K562 (cell line): ENCODE results near the gene PRR19. TPM values are rescaled to one million over a fixed set of nuclear protein-coding genes. Genes with fewer than 3 reads are reported as not detected.

Experiments used
- DPF2 ChIP-seq: fragments of 450-650 bp; IDR thresholded peaks from 2 replicates; pipeline ENCODE4 v1.6.1; 2016
- EWSR1 ChIP-seq: fragments of 450-650 bp; IDR thresholded peaks from 2 replicates; pipeline ENCODE4 v1.6.1; 2018; ENCODE audit warnings: borderline replicate concordance, mild to moderate bottlenecking, low read depth, moderate library complexity; ENCODE audit not compliant: partially characterized antibody
- FOXJ3 ChIP-seq: sonication (generic); formaldehyde crosslinking; IDR thresholded peaks from 2 replicates; pipeline ENCODE4 v1.4.0; 2020; ENCODE audit warnings: mild to moderate bottlenecking, missing genetic modification reagents
- HNRNPK ChIP-seq: fragments of 200-400 bp; formaldehyde crosslinking; IDR thresholded peaks from one replicate; pipeline ENCODE4 v1.6.1; 2018; ENCODE audit warnings: mild to moderate bottlenecking, low read depth, low read length; ENCODE audit not compliant: poor library complexity, severe bottlenecking
- KAT7 ChIP-seq: sonication (generic); formaldehyde crosslinking; IDR thresholded peaks from 2 replicates; pipeline ENCODE4 v1.8.0; 2022; ENCODE audit warnings: missing genetic modification reagents, mild to moderate bottlenecking, borderline replicate concordance
- PTRF ChIP-seq: fragments of 450-650 bp; IDR thresholded peaks from 2 replicates; pipeline ENCODE4 v1.6.1; 2016; ENCODE audit warnings: mild to moderate bottlenecking, missing genetic modification characterization, missing compliant biosample characterization
- RUNX1 ChIP-seq: sonication (generic); IDR thresholded peaks from 2 replicates; pipeline ENCODE4 v1.6.1; 2016; ENCODE audit warnings: antibody characterized with exemption, low read depth
- SMARCC2 ChIP-seq: fragments of 450-650 bp; IDR thresholded peaks from 2 replicates; pipeline ENCODE4 v1.6.1; 2017; ENCODE audit warnings: antibody characterized with exemption, moderate library complexity, mild to moderate bottlenecking, low read depth
- SNRNP70 ChIP-seq: fragments of 200-400 bp; formaldehyde crosslinking; optimal IDR thresholded peaks from 2 replicates; pipeline ENCODE3; 2017; ENCODE audit warnings: low read depth, low read length
- polyA plus RNA-seq, 8 experiments: library from polyadenylated mRNA; depleted of rRNA in 4 of 8; stranded (reverse) in 5 of 8; unstranded in 3 of 8; fragments of >200 nt; fragmentation: Nextera tagmentation in 2 of 8; fragmentation: Illumina TruSeq in 1 of 8; extraction: Ambion mirVana in 2 of 8; extraction: Trizol in 1 of 8; gene quantifications; 2 replicates each; pipeline versions ENCODE4 v1.2.1 to v1.2.3, GENCODE V29; 2011 to 2014; ENCODE audit warnings: inconsistent platforms in 1 of 8, missing spikeins in 1 of 8
- total RNA-seq, 7 experiments: library from RNA; depleted of rRNA in 6 of 7; stranded (reverse); fragments of >200 nt in 6 of 7; fragmentation: Illumina TruSeq in 2 of 7; extraction: Trizol in 2 of 7; gene quantifications; 2 replicates each; pipeline versions ENCODE4 v1.2.1 to v1.2.3, GENCODE V29; 2011 to 2021; ENCODE audit warnings: low replicate concordance in 1 of 7
- TF ChIP-seq, protein P1 (sequence below): fragments of 250-450 bp; sonication (Bioruptor Pico); IDR thresholded peaks from 2 replicates; pipeline ENCODE4 v1.4.0; 2020
- TF ChIP-seq, protein P2 (sequence below), 3 experiments: IDR thresholded peaks in 2 of 3; conservative IDR thresholded peaks in 1 of 3; 2 replicates each; pipeline ENCODE4 v1.5.1; 2011 to 2012; ENCODE audit warnings: low read length in 3 of 3, mild to moderate bottlenecking in 3 of 3, control low read depth in 2 of 3, improper control_type of control experiment in 1 of 3, inconsistent platforms in 1 of 3, low read depth in 1 of 3, mixed read lengths in 1 of 3, moderate library complexity in 1 of 3; ENCODE audit not compliant: insufficient read depth in 2 of 3
- TF ChIP-seq, protein P3 (sequence below): sonication (generic); formaldehyde crosslinking; IDR thresholded peaks from 2 replicates; pipeline ENCODE4 v1.8.0; 2022; ENCODE audit warnings: mild to moderate bottlenecking, missing genetic modification reagents
- TF ChIP-seq, protein P4 (sequence below): fragments of 250-450 bp; sonication (Bioruptor Pico); IDR thresholded peaks from 2 replicates; pipeline ENCODE4 v1.8.0; 2022; ENCODE audit warnings: inconsistent platforms, mild to moderate bottlenecking, moderate library complexity, borderline replicate concordance
- TF ChIP-seq, protein P5 (sequence below): sonication (generic); formaldehyde crosslinking; IDR thresholded peaks from 2 replicates; pipeline ENCODE4 v1.8.0; 2022; ENCODE audit warnings: mild to moderate bottlenecking, low read depth, missing genetic modification reagents

PRR19 gene
- total and polyA plus RNA-seq, 9 of the 15 experiments (the other 6 are each of a cell fraction or from before 2014, with no cell fraction given) = 0.10 to 1.6 (median 0.54) TPM

DNA sequence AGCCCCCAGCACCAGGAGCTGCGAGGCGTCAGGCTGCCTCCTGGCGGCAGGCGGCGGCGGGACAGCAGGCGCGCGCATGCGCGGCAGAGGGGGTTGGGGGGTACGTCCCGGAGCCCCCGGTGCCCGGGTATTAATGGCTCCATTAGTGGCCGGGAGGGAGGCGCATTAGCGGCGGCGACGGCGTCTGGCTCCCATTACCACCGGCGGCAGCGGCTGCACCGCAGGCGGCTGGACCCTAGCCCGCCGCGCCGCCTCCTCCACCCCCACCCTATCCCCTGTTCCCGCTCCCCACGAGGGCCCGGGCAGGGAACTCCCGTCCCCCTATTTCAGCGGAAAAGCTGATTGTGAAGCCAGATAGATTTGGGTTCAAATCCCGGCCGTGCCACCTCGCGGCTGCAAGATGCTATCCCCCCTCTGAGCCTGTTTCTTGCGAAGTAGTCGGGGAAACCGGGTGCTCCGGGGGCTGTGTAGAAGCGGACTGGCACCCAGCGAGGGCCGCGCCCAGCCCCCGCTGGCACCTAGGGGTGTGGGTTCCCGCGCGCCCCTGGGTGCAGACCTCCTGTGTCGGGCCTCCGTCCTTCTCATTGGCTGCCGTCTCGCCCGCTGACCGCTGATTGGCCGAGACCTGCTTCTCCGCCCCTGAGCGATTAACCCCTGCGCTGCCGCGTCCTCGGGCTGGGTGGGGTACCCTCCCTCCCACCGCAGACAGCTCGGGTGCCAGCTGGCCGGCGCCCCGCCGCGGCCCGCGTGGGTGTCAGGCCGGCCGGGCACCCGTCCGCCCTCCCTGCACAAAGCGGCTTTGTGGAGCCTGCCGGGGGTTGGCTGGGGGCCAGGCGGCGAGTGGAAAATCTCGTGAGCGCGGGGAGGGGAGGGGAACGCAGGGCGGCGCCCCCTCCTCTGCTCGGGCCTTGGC is 21.8 kb upstream of the PRR19 start (continued):
- TF ChIP-seq, protein P1, sequence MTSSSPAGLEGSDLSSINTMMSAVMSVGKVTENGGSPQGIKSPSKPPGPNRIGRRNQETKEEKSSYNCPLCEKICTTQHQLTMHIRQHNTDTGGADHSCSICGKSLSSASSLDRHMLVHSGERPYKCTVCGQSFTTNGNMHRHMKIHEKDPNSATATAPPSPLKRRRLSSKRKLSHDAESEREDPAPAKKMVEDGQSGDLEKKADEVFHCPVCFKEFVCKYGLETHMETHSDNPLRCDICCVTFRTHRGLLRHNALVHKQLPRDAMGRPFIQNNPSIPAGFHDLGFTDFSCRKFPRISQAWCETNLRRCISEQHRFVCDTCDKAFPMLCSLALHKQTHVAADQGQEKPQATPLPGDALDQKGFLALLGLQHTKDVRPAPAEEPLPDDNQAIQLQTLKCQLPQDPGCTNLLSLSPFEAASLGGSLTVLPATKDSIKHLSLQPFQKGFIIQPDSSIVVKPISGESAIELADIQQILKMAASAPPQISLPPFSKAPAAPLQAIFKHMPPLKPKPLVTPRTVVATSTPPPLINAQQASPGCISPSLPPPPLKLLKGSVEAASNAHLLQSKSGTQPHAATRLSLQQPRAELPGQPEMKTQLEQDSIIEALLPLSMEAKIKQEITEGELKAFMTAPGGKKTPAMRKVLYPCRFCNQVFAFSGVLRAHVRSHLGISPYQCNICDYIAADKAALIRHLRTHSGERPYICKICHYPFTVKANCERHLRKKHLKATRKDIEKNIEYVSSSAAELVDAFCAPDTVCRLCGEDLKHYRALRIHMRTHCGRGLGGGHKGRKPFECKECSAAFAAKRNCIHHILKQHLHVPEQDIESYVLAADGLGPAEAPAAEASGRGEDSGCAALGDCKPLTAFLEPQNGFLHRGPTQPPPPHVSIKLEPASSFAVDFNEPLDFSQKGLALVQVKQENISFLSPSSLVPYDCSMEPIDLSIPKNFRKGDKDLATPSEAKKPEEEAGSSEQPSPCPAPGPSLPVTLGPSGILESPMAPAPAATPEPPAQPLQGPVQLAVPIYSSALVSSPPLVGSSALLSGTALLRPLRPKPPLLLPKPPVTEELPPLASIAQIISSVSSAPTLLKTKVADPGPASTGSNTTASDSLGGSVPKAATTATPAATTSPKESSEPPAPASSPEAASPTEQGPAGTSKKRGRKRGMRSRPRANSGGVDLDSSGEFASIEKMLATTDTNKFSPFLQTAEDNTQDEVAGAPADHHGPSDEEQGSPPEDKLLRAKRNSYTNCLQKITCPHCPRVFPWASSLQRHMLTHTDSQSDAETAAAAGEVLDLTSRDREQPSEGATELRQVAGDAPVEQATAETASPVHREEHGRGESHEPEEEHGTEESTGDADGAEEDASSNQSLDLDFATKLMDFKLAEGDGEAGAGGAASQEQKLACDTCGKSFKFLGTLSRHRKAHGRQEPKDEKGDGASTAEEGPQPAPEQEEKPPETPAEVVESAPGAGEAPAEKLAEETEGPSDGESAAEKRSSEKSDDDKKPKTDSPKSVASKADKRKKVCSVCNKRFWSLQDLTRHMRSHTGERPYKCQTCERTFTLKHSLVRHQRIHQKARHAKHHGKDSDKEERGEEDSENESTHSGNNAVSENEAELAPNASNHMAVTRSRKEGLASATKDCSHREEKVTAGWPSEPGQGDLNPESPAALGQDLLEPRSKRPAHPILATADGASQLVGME (CRISPR knock-in tag) = no peak
- TF ChIP-seq, protein P2, sequence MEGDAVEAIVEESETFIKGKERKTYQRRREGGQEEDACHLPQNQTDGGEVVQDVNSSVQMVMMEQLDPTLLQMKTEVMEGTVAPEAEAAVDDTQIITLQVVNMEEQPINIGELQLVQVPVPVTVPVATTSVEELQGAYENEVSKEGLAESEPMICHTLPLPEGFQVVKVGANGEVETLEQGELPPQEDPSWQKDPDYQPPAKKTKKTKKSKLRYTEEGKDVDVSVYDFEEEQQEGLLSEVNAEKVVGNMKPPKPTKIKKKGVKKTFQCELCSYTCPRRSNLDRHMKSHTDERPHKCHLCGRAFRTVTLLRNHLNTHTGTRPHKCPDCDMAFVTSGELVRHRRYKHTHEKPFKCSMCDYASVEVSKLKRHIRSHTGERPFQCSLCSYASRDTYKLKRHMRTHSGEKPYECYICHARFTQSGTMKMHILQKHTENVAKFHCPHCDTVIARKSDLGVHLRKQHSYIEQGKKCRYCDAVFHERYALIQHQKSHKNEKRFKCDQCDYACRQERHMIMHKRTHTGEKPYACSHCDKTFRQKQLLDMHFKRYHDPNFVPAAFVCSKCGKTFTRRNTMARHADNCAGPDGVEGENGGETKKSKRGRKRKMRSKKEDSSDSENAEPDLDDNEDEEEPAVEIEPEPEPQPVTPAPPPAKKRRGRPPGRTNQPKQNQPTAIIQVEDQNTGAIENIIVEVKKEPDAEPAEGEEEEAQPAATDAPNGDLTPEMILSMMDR (IDR thresholded peaks at IDR 0.05 in 2 of 3, conservative IDR thresholded peaks at IDR 0.05 in 1 of 3; ENCODE audit: insufficient read depth in 2 of 3, low read depth in 1 of 3, low read length in 3 of 3) = peak; percentile 91 to 92 (median 91)
- no peak for TF ChIP-seq SMARCC2
- no peak for TF ChIP-seq SNRNP70
- no peak for TF ChIP-seq DPF2
- no peak for TF ChIP-seq PTRF (tag)
- TF ChIP-seq RUNX1 = no peak
- TF ChIP-seq HNRNPK = peak; percentile 95
- TF ChIP-seq KAT7 (CRISPR knock-in tag) = peak; percentile 93
- TF ChIP-seq, protein P3, sequence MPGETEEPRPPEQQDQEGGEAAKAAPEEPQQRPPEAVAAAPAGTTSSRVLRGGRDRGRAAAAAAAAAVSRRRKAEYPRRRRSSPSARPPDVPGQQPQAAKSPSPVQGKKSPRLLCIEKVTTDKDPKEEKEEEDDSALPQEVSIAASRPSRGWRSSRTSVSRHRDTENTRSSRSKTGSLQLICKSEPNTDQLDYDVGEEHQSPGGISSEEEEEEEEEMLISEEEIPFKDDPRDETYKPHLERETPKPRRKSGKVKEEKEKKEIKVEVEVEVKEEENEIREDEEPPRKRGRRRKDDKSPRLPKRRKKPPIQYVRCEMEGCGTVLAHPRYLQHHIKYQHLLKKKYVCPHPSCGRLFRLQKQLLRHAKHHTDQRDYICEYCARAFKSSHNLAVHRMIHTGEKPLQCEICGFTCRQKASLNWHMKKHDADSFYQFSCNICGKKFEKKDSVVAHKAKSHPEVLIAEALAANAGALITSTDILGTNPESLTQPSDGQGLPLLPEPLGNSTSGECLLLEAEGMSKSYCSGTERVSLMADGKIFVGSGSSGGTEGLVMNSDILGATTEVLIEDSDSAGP (CRISPR knock-in tag) = no peak
- no peak for TF ChIP-seq EWSR1
- TF ChIP-seq FOXJ3 (CRISPR knock-in tag) = no peak
- TF ChIP-seq, protein P4, sequence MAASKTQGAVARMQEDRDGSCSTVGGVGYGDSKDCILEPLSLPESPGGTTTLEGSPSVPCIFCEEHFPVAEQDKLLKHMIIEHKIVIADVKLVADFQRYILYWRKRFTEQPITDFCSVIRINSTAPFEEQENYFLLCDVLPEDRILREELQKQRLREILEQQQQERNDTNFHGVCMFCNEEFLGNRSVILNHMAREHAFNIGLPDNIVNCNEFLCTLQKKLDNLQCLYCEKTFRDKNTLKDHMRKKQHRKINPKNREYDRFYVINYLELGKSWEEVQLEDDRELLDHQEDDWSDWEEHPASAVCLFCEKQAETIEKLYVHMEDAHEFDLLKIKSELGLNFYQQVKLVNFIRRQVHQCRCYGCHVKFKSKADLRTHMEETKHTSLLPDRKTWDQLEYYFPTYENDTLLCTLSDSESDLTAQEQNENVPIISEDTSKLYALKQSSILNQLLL = no peak
- TF ChIP-seq, protein P5, sequence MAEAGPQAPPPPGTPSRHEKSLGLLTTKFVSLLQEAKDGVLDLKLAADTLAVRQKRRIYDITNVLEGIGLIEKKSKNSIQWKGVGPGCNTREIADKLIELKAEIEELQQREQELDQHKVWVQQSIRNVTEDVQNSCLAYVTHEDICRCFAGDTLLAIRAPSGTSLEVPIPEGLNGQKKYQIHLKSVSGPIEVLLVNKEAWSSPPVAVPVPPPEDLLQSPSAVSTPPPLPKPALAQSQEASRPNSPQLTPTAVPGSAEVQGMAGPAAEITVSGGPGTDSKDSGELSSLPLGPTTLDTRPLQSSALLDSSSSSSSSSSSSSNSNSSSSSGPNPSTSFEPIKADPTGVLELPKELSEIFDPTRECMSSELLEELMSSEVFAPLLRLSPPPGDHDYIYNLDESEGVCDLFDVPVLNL (CRISPR knock-in tag) = no peak
